HG02970 (cell line): ENCODE data around the gene ARMS2.

Source experiments
- ATAC-seq: cut with Tn5 transposase; IDR thresholded peaks from one replicate; pipeline ENCODE4 v1.9.1; 2021; ENCODE audit warnings: mild to moderate bottlenecking, moderate library complexity, moderate number of reproducible peaks; ENCODE audit not compliant: unreplicated experiment, low FRiP score

ARMS2 gene

GRCh38 chr10:122454603-122455080, at the start of gene ARMS2:
Gene ARMS2, plus strand, starts transcription at chr10:122454653. Its CDS starts 75 bp downstream, at chr10:122454728.
- ATAC-seq = no peak

- ATAC-seq = no peak
Observed at GRCh38 chr10:122407375-122408125, 46.9 kb upstream of the ARMS2 start.

GRCh38 chr10:122413327-122413726, 41.1 kb upstream of the ARMS2 start:
- ATAC-seq = no peak

GRCh38 chr10:122417667-122418066, 36.8 kb upstream of the ARMS2 start:
- ATAC-seq = no peak

GRCh38 chr10:122419016-122419415, 35.4 kb upstream of the ARMS2 start:
- no peak for ATAC-seq

- no peak for ATAC-seq
Observed at GRCh38 chr10:122419876-122420623, 34.4 kb upstream of the ARMS2 start.

GRCh38 chr10:122420624-122421007, 33.8 kb upstream of the ARMS2 start:
- no peak for ATAC-seq

GRCh38 chr10:122421054-122421625, 33.3 kb upstream of the ARMS2 start:
- no peak for ATAC-seq

- ATAC-seq = no peak
Observed at GRCh38 chr10:122421742-122422141, 32.7 kb upstream of the ARMS2 start.

GRCh38 chr10:122422266-122422989, 32.0 kb upstream of the ARMS2 start:
- ATAC-seq = no peak

- no peak for ATAC-seq
Observed at GRCh38 chr10:122424059-122424458, 30.4 kb upstream of the ARMS2 start.

- ATAC-seq = no peak
Observed at GRCh38 chr10:122426829-122427228, 27.6 kb upstream of the ARMS2 start.

GRCh38 chr10:122427280-122427679, 27.2 kb upstream of the ARMS2 start:
- ATAC-seq = no peak

- ATAC-seq = no peak
Observed at GRCh38 chr10:122435212-122435827, 19.1 kb upstream of the ARMS2 start.

GRCh38 chr10:122441961-122442360, 12.5 kb upstream of the ARMS2 start:
- ATAC-seq = no peak

GRCh38 chr10:122445469-122445868, 9.0 kb upstream of the ARMS2 start:
- no peak for ATAC-seq

- ATAC-seq = no peak
Observed at GRCh38 chr10:122445904-122446303, 8.5 kb upstream of the ARMS2 start.

- no peak for ATAC-seq
Observed at GRCh38 chr10:122446668-122447423, 7.6 kb upstream of the ARMS2 start.

- ATAC-seq = no peak
Observed at GRCh38 chr10:122448600-122448999, 5.9 kb upstream of the ARMS2 start.

- ATAC-seq = no peak
Observed at GRCh38 chr10:122449153-122449552, 5.3 kb upstream of the ARMS2 start.
